Endothelial cell of umbilical vein (primary cell): ENCODE results near the gene CEP250. TPM values are rescaled to one million over a fixed set of nuclear protein-coding genes. Genes with fewer than 3 reads are reported as not detected.

Experiments
- BruUV-seq: library from RNA; stranded (reverse); fragments of 400-500 nt; replicated peaks from 2 replicates; lab custom pipeline; 2021; lab: Mats Ljungman, UMichigan
- CTCF ChIA-PET: fragments of 300-600, 350-600 bp; sonication (Branson Sonifier 250); formaldehyde crosslinking; loops from one replicate; lab custom pipeline; 2021; ENCODE audit warnings: antibody characterized with exemption, inconsistent platforms; lab: Charles Lee
- POLR2A ChIA-PET: fragments of 300-600, 350-600 bp; sonication (Branson Sonifier 250); formaldehyde crosslinking; loops from one replicate; lab custom pipeline; 2021; ENCODE audit warnings: antibody characterized with exemption, inconsistent platforms; lab: Charles Lee
- DNase-seq: peaks from one replicate; pipeline ENCODE4 v3.0.0-alpha.2; 2011; ENCODE audit warnings: low read depth, low spot score
- FAIRE-seq: peaks from 2 replicates; lab custom pipeline; 2011; peaks lifted over from hg19 to GRCh38; lab: Jason Lieb, UNC
- H2AFZ ChIP-seq: 2 replicates; pipeline ENCODE4 v1.6.0; 2012; ENCODE audit warnings: low read depth, low read length, control low read depth, inconsistent platforms
- H3K27ac ChIP-seq: 2 replicates; pipeline ENCODE4 v1.5.1; 2011; ENCODE audit warnings: low read depth, mild to moderate bottlenecking, control low read depth, low read length, moderate library complexity; ENCODE audit not compliant: insufficient read depth
- H3K27me3 ChIP-seq, 2 experiments: 2 replicates each; pipeline versions ENCODE4 v1.6.0 to v1.6.1; 2011; ENCODE audit warnings: low read length in 2 of 2, mixed read lengths in 1 of 2; ENCODE audit not compliant: control insufficient read depth in 2 of 2, insufficient read depth in 2 of 2
- H3K36me3 ChIP-seq, 2 experiments: 2 replicates in 1 of 2; 3 replicates in 1 of 2; pipeline ENCODE4 v1.5.1; 2011; ENCODE audit warnings: low read length in 2 of 2, mild to moderate bottlenecking in 1 of 2, moderate library complexity in 1 of 2; ENCODE audit not compliant: control insufficient read depth in 2 of 2, insufficient read depth in 2 of 2; ENCODE audit errors: extremely low read depth in 1 of 2
- H3K4me1 ChIP-seq: 3 replicates; pipeline ENCODE4 v1.5.1; 2011; ENCODE audit warnings: mild to moderate bottlenecking, low read length; ENCODE audit not compliant: control insufficient read depth, insufficient read depth; ENCODE audit errors: extremely low read depth
- H3K4me2 ChIP-seq: 2 replicates; pipeline ENCODE4 v1.6.1; 2011; ENCODE audit warnings: low read length, control low read depth, mixed read lengths; ENCODE audit not compliant: insufficient read depth
- H3K4me3 ChIP-seq, 3 experiments: fragments of 200-600 bp in 1 of 3; sonication (generic), shearing (Covaris generic) in 1 of 3; replicated peaks in 1 of 3; 2 replicates each; pipeline ENCODE4 v1.5.1; 2011 to 2016; ENCODE audit warnings: control low read depth in 3 of 3, low read length in 3 of 3, mild to moderate bottlenecking in 2 of 3, inconsistent platforms in 1 of 3, low read depth in 1 of 3, moderate library complexity in 1 of 3; ENCODE audit not compliant: insufficient read depth in 1 of 3
- H3K79me2 ChIP-seq: 2 replicates; pipeline ENCODE4 v1.6.0; 2012; ENCODE audit warnings: low read length, inconsistent platforms; ENCODE audit not compliant: control insufficient read depth, insufficient read depth
- H3K9ac ChIP-seq: replicated peaks from 2 replicates; pipeline ENCODE3; 2011; ENCODE audit warnings: low read length, control low read depth; ENCODE audit not compliant: insufficient read depth; ENCODE audit errors: extremely low read depth
- H3K9me1 ChIP-seq: replicated peaks from 3 replicates; pipeline ENCODE4 v1.6.0; 2011; ENCODE audit warnings: mild to moderate bottlenecking, low read length; ENCODE audit not compliant: control insufficient read depth, insufficient read depth; ENCODE audit errors: extremely low read depth
- H3K9me3 ChIP-seq: replicated peaks from 2 replicates; pipeline ENCODE4 v1.5.1; 2012; ENCODE audit warnings: low read length, inconsistent platforms; ENCODE audit not compliant: control insufficient read depth, insufficient read depth
- H4K20me1 ChIP-seq: replicated peaks from 2 replicates; pipeline ENCODE3; 2011; ENCODE audit warnings: mild to moderate bottlenecking, low read length; ENCODE audit not compliant: control insufficient read depth, insufficient read depth; ENCODE audit errors: extremely low read depth
- CTCF ChIP-seq, 2 donors: IDR thresholded peaks; 1 replicate in 1 of 2; 2 replicates in 1 of 2; pipeline ENCODE4 v1.5.1; 2011; ENCODE audit warnings: low read length in 2 of 2, mild to moderate bottlenecking in 2 of 2, moderate library complexity in 2 of 2, control low read depth in 1 of 2, inconsistent platforms in 1 of 2, low read depth in 1 of 2; ENCODE audit not compliant: insufficient read depth in 1 of 2; ENCODE audit errors: extremely low read depth in 1 of 2
- EZH2 ChIP-seq: IDR thresholded peaks from 2 replicates; pipeline ENCODE4 v1.6.1; 2012; ENCODE audit warnings: borderline replicate concordance, low read depth, mild to moderate bottlenecking, moderate library complexity, low read length, inconsistent platforms; ENCODE audit not compliant: severe bottlenecking
- FOS ChIP-seq: IDR thresholded peaks from 2 replicates; pipeline ENCODE4 v1.6.1; 2011; ENCODE audit warnings: mild to moderate bottlenecking, low read length, moderate library complexity, borderline replicate concordance; ENCODE audit not compliant: insufficient read depth
- GATA2 ChIP-seq: IDR thresholded peaks from 2 replicates; pipeline ENCODE4 v1.7.0; 2011; ENCODE audit warnings: low read depth, mild to moderate bottlenecking, moderate library complexity, mixed read lengths, low read length; ENCODE audit not compliant: insufficient read length, insufficient read depth
- JUN ChIP-seq: IDR thresholded peaks from 2 replicates; pipeline ENCODE4 v1.6.1; 2011; ENCODE audit warnings: borderline replicate concordance, low read depth; ENCODE audit not compliant: insufficient read length, insufficient read depth
- MAX ChIP-seq: IDR thresholded peaks from 2 replicates; pipeline ENCODE4 v1.6.1; 2011; ENCODE audit not compliant: insufficient read depth, insufficient read length
- MYC ChIP-seq: IDR thresholded peaks from one replicate; pipeline ENCODE4 v1.6.1; 2011; ENCODE audit warnings: mild to moderate bottlenecking, low read depth, low read length
- POLR2A ChIP-seq: IDR thresholded peaks from 2 replicates; pipeline ENCODE4 v1.6.1; 2012; ENCODE audit warnings: low read depth, mild to moderate bottlenecking, control low read depth, low read length
- POLR2AphosphoS5 ChIP-seq: IDR thresholded peaks from 2 replicates; pipeline ENCODE4 v1.6.1; 2012; ENCODE audit warnings: low read depth, mild to moderate bottlenecking, control low read depth, low read length, moderate library complexity; ENCODE audit not compliant: insufficient read depth
- dilution Hi-C: fragments of 300-500 bp; cut with MboI; formaldehyde crosslinking; loops from one replicate; pipeline ENCODE4 v1.15.0; 2019; ENCODE audit warnings: low sequenced_read_pairs; ENCODE audit not compliant: extremely low pct_ligation_motif_present
- intact Hi-C: fragments of 100-400 bp; cut with micrococcal nuclease; formaldehyde crosslinking; loops from one replicate; pipeline ENCODE4 v1.10.0; 2022
- polyA plus RNA-seq, 4 experiments: library from polyadenylated mRNA; depleted of rRNA in 3 of 4; stranded (reverse) in 3 of 4; unstranded in 1 of 4; fragments of >200 nt; gene quantifications; 2 replicates each; pipeline versions ENCODE4 v1.2.1 to v1.2.3, GENCODE V29; 2011 to 2012; ENCODE audit warnings: missing spikeins in 1 of 4
- total RNA-seq: library from RNA; stranded (reverse); gene quantifications from 2 replicates; pipeline ENCODE4 v1.2.3, GENCODE V29; 2021

The CEP250 gene
- total and polyA plus RNA-seq, 2 donors (not counting 3 experiments of a cell fraction or from before 2014, with no cell fraction given) = 5.3 to 58.9 TPM

GRCh38 chr20:35546127-35546526 is 90.7 kb downstream of the CEP250 start:
- intact Hi-C loops (no loop called here), dilution Hi-C loops (no loop called here)
- H3K4me1 ChIP-seq = peaks cover 4% of the 10 kb centered on the region
- peaks cover 2% of the 10 kb centered on the region for H3K79me2 ChIP-seq
- no peaks in the 10 kb centered on the region for H3K9me1 ChIP-seq
- TF ChIP-seq MYC (no peak), CTCF (IDR thresholded peaks at IDR 0.05; ENCODE audit: extremely low read depth in 1 of 2, insufficient read depth in 1 of 2, low read depth in 1 of 2, low read length in 2 of 2) (no peak)
- no peaks in the 10 kb centered on the region for H3K27me3 ChIP-seq
- no peaks in the 10 kb centered on the region for H4K20me1 ChIP-seq
- no peaks in the 10 kb centered on the region for H3K9me3 ChIP-seq
- ChIA-PET POLR2A (no interaction called here), CTCF (no interaction called here)
- FAIRE-seq = no peak
- DNase-seq = no peak
- H3K4me2 ChIP-seq = no peak overlapping the region
- no peak overlapping the region for H2AFZ ChIP-seq
- no peak overlapping the region for H3K27ac ChIP-seq
- BruUV-seq = no TSS peak
- H3K4me3 ChIP-seq = no peak overlapping the region
- peaks cover 7 to 14% of the 10 kb centered on the region in 2 experiments for H3K36me3 ChIP-seq
- H3K9ac ChIP-seq = no peak overlapping the region

GRCh38 chr20:35547329-35547728 is 91.9 kb downstream of the CEP250 start:
- FAIRE-seq = no peak

More at GRCh38 chr20:35547329-35547728, 91.9 kb downstream of the CEP250 start:
- intact Hi-C loops (no loop called here), dilution Hi-C loops (no loop called here)
- Histone ChIP-seq H3K9me1 (no peaks in the 10 kb centered on the region), H3K4me1 (no peaks in the 10 kb centered on the region), H3K36me3 (peaks cover 12 to 23% of the 10 kb centered on the region in 2 experiments), H3K4me2 (no peak overlapping the region), H3K9ac (no peak overlapping the region), H4K20me1 (no peaks in the 10 kb centered on the region), H2AFZ (no peak overlapping the region), H3K79me2 (peaks cover 2% of the 10 kb centered on the region), H3K27me3 (no peaks in the 10 kb centered on the region), H3K27ac (no peak overlapping the region), H3K4me3 (no peak overlapping the region), H3K9me3 (no peaks in the 10 kb centered on the region)
- POLR2A ChIA-PET = no interaction called here
- BruUV-seq = no TSS peak
- DNase-seq = no peak
- CTCF ChIA-PET = no interaction called here
- no peak for TF ChIP-seq EZH2
- TF ChIP-seq MAX = no peak
- no peak for TF ChIP-seq FOS
- no peak for TF ChIP-seq CTCF (IDR thresholded peaks at IDR 0.05; ENCODE audit: extremely low read depth in 1 of 2, insufficient read depth in 1 of 2, low read depth in 1 of 2, low read length in 2 of 2)
- TF ChIP-seq MYC = no peak
- TF ChIP-seq POLR2A = no peak
- no peak for TF ChIP-seq JUN
- no peak for TF ChIP-seq GATA2
- no peak for TF ChIP-seq POLR2AphosphoS5
